ENCODE data around the gene CTDP1. TPM values are rescaled to one million over a fixed set of nuclear protein-coding genes. Genes with fewer than 3 reads are reported as not detected.

Gene CTDP1
- total RNA-seq, 1 experiment from 2014 or later = 33.7 TPM

GRCh38 chr18:79723036-79723435 is 43.4 kb downstream of the CTDP1 start:
- Histone ChIP-seq H3K23me2 (ENCODE audit: insufficient read length, low read depth, low read length, poor library complexity, severe bottlenecking) (no peaks in the 10 kb centered on the region), H2AFZ (ENCODE audit: low read length) (no peak overlapping the region), H3K79me2 (ENCODE audit: insufficient read depth, low read length) (no peaks in the 10 kb centered on the region; the same call in 1 of the 2 replicates), H4K5ac (ENCODE audit: insufficient read length, low read depth, low read length) (no peak overlapping the region), H4K20me1 (ENCODE audit: control insufficient read depth, insufficient read depth, insufficient read length) (peaks cover 3% of the 10 kb centered on the region), H3K14ac (ENCODE audit: insufficient read depth, low read length) (no peak overlapping the region), H2BK20ac (ENCODE audit: low read depth, low read length, poor library complexity, severe bottlenecking) (no peak overlapping the region), H2AK5ac (ENCODE audit: insufficient read length, low read length) (no peak overlapping the region), H3K27ac (ENCODE audit: insufficient read length, low read depth, low read length) (no peak overlapping the region), H3K9ac (ENCODE audit: extremely low read depth, insufficient read length, low read length) (no peak overlapping the region), H3T11ph (ENCODE audit: low read length) (no peak overlapping the region), H3K4me1 (ENCODE audit: insufficient read depth, low read length) (no peaks in the 10 kb centered on the region), H4K91ac (ENCODE audit: insufficient read length, low read depth, low read length) (no peak overlapping the region), H3K23ac (ENCODE audit: insufficient read length, low read depth, low read length) (no peak overlapping the region), H3K56ac (ENCODE audit: insufficient read length, low read depth, low read length) (no peak overlapping the region), H3K18ac (ENCODE audit: insufficient read length, low read depth, low read length) (no peak overlapping the region), H3K4me2 (ENCODE audit: insufficient read depth, insufficient read length, low read length) (no peak overlapping the region), H2BK120ac (ENCODE audit: low read depth, low read length, poor library complexity, severe bottlenecking) (no peak overlapping the region), H3K27me3 (ENCODE audit: insufficient read depth, low read length) (no peaks in the 10 kb centered on the region), H4K8ac (replicated peaks; ENCODE audit: insufficient read length, low read depth, low read length) (no peak overlapping the region), H2BK5ac (ENCODE audit: insufficient read length, low read length) (no peak overlapping the region), H3K4ac (ENCODE audit: low read depth, low read length) (no peak overlapping the region), H3K79me1 (ENCODE audit: insufficient read depth, low read depth, low read length, poor library complexity, severe bottlenecking) (peaks cover 2% of the 10 kb centered on the region), H2BK15ac (ENCODE audit: low read depth, low read length) (no peak overlapping the region), H3K9me3 (ENCODE audit: control insufficient read depth, low read depth, low read length) (no peaks in the 10 kb centered on the region), H2BK12ac (ENCODE audit: insufficient read length, low read depth, low read length) (no peak overlapping the region)
- TF ChIP-seq, protein P1, sequence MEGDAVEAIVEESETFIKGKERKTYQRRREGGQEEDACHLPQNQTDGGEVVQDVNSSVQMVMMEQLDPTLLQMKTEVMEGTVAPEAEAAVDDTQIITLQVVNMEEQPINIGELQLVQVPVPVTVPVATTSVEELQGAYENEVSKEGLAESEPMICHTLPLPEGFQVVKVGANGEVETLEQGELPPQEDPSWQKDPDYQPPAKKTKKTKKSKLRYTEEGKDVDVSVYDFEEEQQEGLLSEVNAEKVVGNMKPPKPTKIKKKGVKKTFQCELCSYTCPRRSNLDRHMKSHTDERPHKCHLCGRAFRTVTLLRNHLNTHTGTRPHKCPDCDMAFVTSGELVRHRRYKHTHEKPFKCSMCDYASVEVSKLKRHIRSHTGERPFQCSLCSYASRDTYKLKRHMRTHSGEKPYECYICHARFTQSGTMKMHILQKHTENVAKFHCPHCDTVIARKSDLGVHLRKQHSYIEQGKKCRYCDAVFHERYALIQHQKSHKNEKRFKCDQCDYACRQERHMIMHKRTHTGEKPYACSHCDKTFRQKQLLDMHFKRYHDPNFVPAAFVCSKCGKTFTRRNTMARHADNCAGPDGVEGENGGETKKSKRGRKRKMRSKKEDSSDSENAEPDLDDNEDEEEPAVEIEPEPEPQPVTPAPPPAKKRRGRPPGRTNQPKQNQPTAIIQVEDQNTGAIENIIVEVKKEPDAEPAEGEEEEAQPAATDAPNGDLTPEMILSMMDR (conservative IDR thresholded peaks at IDR 0.05) = no peak
- no peak for DNase-seq
- Mint-ChIP-seq H3K36me3 (ENCODE audit: insufficient read depth in 1 of 3, low read depth in 3 of 3) (peaks cover 39 to 72% (median 66%) of the 10 kb centered on the region in 3 experiments; a peak in 6 of 7 replicates), H3K4me3 (no peak overlapping the region), H3K27me3 (ENCODE audit: low read depth) (no peaks in the 10 kb centered on the region), H3K9me3 (no peaks in the 10 kb centered on the region), H3K27ac (no peak overlapping the region; a peak in 3 of 7 replicates), H3K4me1 (no peaks in the 10 kb centered on the region)
- WGBS (ENCODE audit: extremely low coverage, insufficient read length, low lambda C conversion rate) = no CpG with 5 or more reads among the region's 13 CpGs

Data from H9 (cell line).